ENCODE data around the gene ETF1. TPM values are rescaled to one million over a fixed set of nuclear protein-coding genes. Genes with fewer than 3 reads are reported as not detected.

Gene ETF1
- total and polyA plus RNA-seq, 9 of the 15 experiments (the other 6 are each of a cell fraction or from before 2014, with no cell fraction given) = 53.7 to 209 (median 164) TPM

DNA sequence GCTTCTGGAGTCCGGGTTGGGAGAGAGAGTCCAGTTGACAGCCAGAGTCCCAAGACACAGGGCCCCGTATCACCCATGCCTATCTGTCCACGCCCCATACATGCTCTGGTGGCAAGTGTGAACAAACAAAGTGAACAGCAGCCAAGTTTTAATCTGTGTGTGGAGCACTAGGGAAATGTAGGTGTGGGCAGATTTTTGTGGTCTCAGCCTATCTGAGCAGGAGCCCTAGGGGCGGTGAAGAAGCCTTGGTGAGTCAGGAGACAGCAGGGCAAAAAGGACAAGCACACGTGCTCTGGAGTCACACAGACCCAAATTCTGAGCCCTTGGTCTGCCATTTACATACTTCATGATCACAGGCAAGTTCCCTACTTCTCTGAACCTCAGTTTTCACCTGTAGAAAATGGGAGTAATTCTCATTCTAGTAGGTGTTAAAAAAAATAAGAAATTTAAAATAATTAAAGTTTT, 54.5 kb downstream of the ETF1 start (continued):
- TF ChIP-seq UBTF (IDR thresholded peaks at IDR 0.05; ENCODE audit: borderline replicate concordance in 1 of 2, low read depth in 2 of 2, low read length in 2 of 2) (0 out of 4 replicates have a peak, but pooled peaks of 1 of the 2 experiments have one; percentile 23), ZNF316 (IDR thresholded peaks at IDR 0.05) (0 out of 2 replicates have a peak, but pooled peaks have one; percentile 4), RFX1 (IDR thresholded peaks at IDR 0.05) (no peak), IFI16 (CRISPR knock-in tag; IDR thresholded peaks at IDR 0.05) (no peak), MBD2 (IDR thresholded peaks at IDR 0.05; ENCODE audit: borderline replicate concordance, low read depth) (no peak), EZH2 (IDR thresholded peaks at IDR 0.05; ENCODE audit: borderline replicate concordance, low read depth, low read length) (no peak), CREBBP (IDR thresholded peaks at IDR 0.05; ENCODE audit: low read depth, low read length) (no peak), ZSCAN32 (CRISPR knock-in tag; IDR thresholded peaks at IDR 0.05) (no peak), HOXB6 (CRISPR knock-in tag; IDR thresholded peaks at IDR 0.05; ENCODE audit: borderline replicate concordance) (no peak), ATF7 (IDR thresholded peaks at IDR 0.05) (no peak), SNIP1 (IDR thresholded peaks at IDR 0.05; ENCODE audit: low read depth) (no peak), ZNF134 (CRISPR knock-in tag; conservative IDR thresholded peaks at IDR 0.05) (peak; percentile 37; the same call in 1 of the 2 replicates), ZBTB2 (IDR thresholded peaks at IDR 0.05) (no peak), JUNB (CRISPR knock-in tag; conservative IDR thresholded peaks at IDR 0.05) (no peak), ZNF165 (CRISPR knock-in tag; IDR thresholded peaks at IDR 0.05; ENCODE audit: borderline replicate concordance) (no peak), ARID4B (CRISPR knock-in tag; IDR thresholded peaks at IDR 0.05) (no peak), CSDE1 (IDR thresholded peaks at IDR 0.05) (no peak), SNAPC5 (CRISPR knock-in tag; IDR thresholded peaks at IDR 0.05) (no peak)
- TF ChIP-seq, protein P1, sequence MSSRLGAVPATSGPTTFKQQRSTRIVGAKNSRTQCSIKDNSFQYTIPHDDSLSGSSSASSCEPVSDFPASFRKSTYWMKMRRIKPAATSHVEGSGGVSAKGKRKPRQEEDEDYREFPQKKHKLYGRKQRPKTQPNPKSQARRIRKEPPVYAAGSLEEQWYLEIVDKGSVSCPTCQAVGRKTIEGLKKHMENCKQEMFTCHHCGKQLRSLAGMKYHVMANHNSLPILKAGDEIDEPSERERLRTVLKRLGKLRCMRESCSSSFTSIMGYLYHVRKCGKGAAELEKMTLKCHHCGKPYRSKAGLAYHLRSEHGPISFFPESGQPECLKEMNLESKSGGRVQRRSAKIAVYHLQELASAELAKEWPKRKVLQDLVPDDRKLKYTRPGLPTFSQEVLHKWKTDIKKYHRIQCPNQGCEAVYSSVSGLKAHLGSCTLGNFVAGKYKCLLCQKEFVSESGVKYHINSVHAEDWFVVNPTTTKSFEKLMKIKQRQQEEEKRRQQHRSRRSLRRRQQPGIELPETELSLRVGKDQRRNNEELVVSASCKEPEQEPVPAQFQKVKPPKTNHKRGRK (tag; IDR thresholded peaks at IDR 0.05) = no peak
